ENCODE results near the gene KRTAP1-3. TPM values are rescaled to one million over a fixed set of nuclear protein-coding genes. Genes with fewer than 3 reads are reported as not detected.

The KRTAP1-3 gene
- polyA plus RNA-seq, 1 donor (not counting 4 experiments of a cell fraction or from before 2014, with no cell fraction given): not detected

DNA sequence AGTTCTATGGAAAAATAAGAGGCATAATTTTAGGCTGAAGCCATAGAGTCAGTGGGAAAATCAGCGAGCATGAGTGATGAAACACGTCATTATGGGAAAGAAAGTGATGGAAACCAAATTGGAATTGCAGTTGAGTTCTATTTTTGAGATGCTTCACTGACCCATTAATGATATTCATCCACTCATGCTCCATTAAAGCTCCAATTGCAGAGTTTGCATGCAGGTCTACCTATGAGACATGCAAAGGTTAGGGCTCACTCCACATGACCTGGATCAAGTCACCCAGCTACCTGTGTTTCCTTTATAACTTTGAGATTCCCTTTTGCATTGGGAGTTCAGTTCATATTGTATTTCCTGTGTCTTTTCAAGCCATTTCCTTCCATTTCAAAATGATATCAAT, 39.0 kb upstream of the KRTAP1-3 start:
- no peak for FAIRE-seq
- H3K79me2 ChIP-seq (ENCODE audit: control insufficient read depth, insufficient read depth, low read length): no peaks in the 10 kb centered on the region
- H2AFZ ChIP-seq (ENCODE audit: control insufficient read depth, low read length): no peak overlapping the region

DNA sequence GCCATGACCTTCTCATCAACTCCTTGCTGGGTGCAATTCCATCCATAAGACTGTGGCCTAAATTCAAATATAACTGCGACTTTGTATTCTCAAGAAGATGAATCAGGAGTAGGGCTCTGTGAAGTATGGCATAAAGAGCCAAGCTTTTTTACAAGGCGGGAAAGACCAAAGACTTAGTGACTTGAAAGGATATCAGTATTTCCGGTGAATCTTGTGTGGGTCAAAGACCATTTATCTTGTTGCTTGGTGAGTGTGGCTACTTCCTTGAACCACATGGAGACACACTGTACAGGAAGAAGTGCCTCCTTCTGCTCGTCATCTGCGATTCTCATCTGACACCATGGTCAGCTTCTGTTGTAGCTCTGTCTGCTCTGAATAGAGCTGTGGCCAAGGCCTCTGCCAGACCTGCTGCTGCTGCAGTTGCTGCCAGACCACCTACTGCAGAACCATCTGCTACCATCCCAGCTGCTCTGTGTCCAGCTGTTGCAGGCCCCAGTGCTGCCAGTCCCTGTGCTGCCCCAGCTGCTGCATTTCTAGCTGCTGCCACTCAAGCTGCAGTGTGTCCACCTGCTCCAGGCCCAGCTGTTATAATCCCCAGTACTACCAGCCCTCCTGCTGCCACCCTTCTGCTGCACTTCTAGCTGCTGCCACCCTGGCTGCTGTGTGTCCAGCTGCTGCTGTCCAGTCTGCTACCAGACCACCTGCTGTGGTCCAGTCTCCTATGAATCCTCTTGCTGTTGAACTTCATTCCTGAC, 37.1 kb upstream of the KRTAP1-3 start:
- FAIRE-seq: no peak
- no peak overlapping the region for H2AFZ ChIP-seq (ENCODE audit: control insufficient read depth, low read length)

More for the DNA sequence above, 39.0 kb upstream of the KRTAP1-3 start:
- no peak overlapping the region for H3K9ac ChIP-seq (ENCODE audit: control insufficient read depth, extremely low read depth, insufficient read depth, low read length)
- H3K27me3 ChIP-seq (ENCODE audit: control insufficient read depth, extremely low read depth, insufficient read depth, low read length): no peaks in the 10 kb centered on the region
- no peaks in the 10 kb centered on the region for H4K20me1 ChIP-seq (ENCODE audit: control insufficient read depth, extremely low read depth, insufficient read depth, low read length)
- no peak for DNase-seq (ENCODE audit: low read depth, low spot score)
- H3K4me1 ChIP-seq (ENCODE audit: control insufficient read depth, extremely low read depth, insufficient read depth, low read length): no peaks in the 10 kb centered on the region
- H3K9me3 ChIP-seq (ENCODE audit: control insufficient read depth, low read depth, low read length): no peaks in the 10 kb centered on the region
- TF ChIP-seq EZH2 (IDR thresholded peaks at IDR 0.05; ENCODE audit: low read length): no peak
- TF ChIP-seq, protein P1, sequence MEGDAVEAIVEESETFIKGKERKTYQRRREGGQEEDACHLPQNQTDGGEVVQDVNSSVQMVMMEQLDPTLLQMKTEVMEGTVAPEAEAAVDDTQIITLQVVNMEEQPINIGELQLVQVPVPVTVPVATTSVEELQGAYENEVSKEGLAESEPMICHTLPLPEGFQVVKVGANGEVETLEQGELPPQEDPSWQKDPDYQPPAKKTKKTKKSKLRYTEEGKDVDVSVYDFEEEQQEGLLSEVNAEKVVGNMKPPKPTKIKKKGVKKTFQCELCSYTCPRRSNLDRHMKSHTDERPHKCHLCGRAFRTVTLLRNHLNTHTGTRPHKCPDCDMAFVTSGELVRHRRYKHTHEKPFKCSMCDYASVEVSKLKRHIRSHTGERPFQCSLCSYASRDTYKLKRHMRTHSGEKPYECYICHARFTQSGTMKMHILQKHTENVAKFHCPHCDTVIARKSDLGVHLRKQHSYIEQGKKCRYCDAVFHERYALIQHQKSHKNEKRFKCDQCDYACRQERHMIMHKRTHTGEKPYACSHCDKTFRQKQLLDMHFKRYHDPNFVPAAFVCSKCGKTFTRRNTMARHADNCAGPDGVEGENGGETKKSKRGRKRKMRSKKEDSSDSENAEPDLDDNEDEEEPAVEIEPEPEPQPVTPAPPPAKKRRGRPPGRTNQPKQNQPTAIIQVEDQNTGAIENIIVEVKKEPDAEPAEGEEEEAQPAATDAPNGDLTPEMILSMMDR (optimal IDR thresholded peaks at IDR 0.05 in 1 of 3, IDR thresholded peaks at IDR 0.05 in 1 of 3, conservative IDR thresholded peaks at IDR 0.05 in 1 of 3; ENCODE audit: extremely low read depth in 1 of 3, insufficient read depth in 2 of 3, low read length in 3 of 3): no peak
- no peak overlapping the region for H3K27ac ChIP-seq (ENCODE audit: control insufficient read depth, insufficient read depth, low read length)
- H3K4me2 ChIP-seq (ENCODE audit: control insufficient read depth, extremely low read depth, insufficient read depth, low read depth, low read length): no peak overlapping the region
- H3K36me3 ChIP-seq (ENCODE audit: control insufficient read depth in 2 of 2, extremely low read depth in 1 of 2, insufficient read depth in 2 of 2, low read length in 2 of 2): no peaks in the 10 kb centered on the region
- H3K9me1 ChIP-seq (ENCODE audit: control insufficient read depth, extremely low read depth, insufficient read depth, low read length): no peaks in the 10 kb centered on the region
- H3K4me3 ChIP-seq (ENCODE audit: control insufficient read depth in 2 of 3, extremely low read depth in 1 of 3, insufficient read depth in 2 of 3, low read depth in 1 of 3, low read length in 3 of 3): no peak overlapping the region
- dilution Hi-C loops (cut with MboI; ENCODE audit: extremely low pct_ligation_motif_present, low sequenced_read_pairs): no loop called here

More for the DNA sequence above, 37.1 kb upstream of the KRTAP1-3 start:
- Histone ChIP-seq H3K9ac (ENCODE audit: control insufficient read depth, extremely low read depth, insufficient read depth, low read length) (no peak overlapping the region), H3K27ac (ENCODE audit: control insufficient read depth, insufficient read depth, low read length) (no peak overlapping the region), H3K27me3 (ENCODE audit: control insufficient read depth, extremely low read depth, insufficient read depth, low read length) (no peaks in the 10 kb centered on the region), H4K20me1 (ENCODE audit: control insufficient read depth, extremely low read depth, insufficient read depth, low read length) (no peaks in the 10 kb centered on the region), H3K4me2 (ENCODE audit: control insufficient read depth, extremely low read depth, insufficient read depth, low read depth, low read length) (no peak overlapping the region), H3K9me3 (ENCODE audit: control insufficient read depth, low read depth, low read length) (no peaks in the 10 kb centered on the region), H3K9me1 (ENCODE audit: control insufficient read depth, extremely low read depth, insufficient read depth, low read length) (no peaks in the 10 kb centered on the region), H3K4me1 (ENCODE audit: control insufficient read depth, extremely low read depth, insufficient read depth, low read length) (peaks cover 4% of the 10 kb centered on the region), H3K36me3 (ENCODE audit: control insufficient read depth in 2 of 2, extremely low read depth in 1 of 2, insufficient read depth in 2 of 2, low read length in 2 of 2) (no peaks in the 10 kb centered on the region), H3K79me2 (ENCODE audit: control insufficient read depth, insufficient read depth, low read length) (no peaks in the 10 kb centered on the region), H3K4me3 (ENCODE audit: control insufficient read depth in 2 of 3, extremely low read depth in 1 of 3, insufficient read depth in 2 of 3, low read depth in 1 of 3, low read length in 3 of 3) (no peak overlapping the region)
- dilution Hi-C loops (cut with MboI; ENCODE audit: extremely low pct_ligation_motif_present, low sequenced_read_pairs): no loop called here
- TF ChIP-seq, protein P1 (optimal IDR thresholded peaks at IDR 0.05 in 1 of 3, IDR thresholded peaks at IDR 0.05 in 1 of 3, conservative IDR thresholded peaks at IDR 0.05 in 1 of 3; ENCODE audit: extremely low read depth in 1 of 3, insufficient read depth in 2 of 3, low read length in 3 of 3): no peak
- no peak for TF ChIP-seq EZH2 (IDR thresholded peaks at IDR 0.05; ENCODE audit: low read length)
- no peak for DNase-seq (ENCODE audit: low read depth, low spot score)

Data from keratinocyte (primary cell).